HFF-Myc (cell line): ENCODE measurements around the gene KPNA1.

Experiments
- DNase-seq: peaks from one replicate; pipeline ENCODE4 v3.0.0-alpha.2; 2011; ENCODE audit warnings: low read depth; ENCODE audit errors: extremely low read depth
- H3K4me3 ChIP-seq: replicated peaks from 2 replicates; pipeline ENCODE4 v1.5.1; 2011; ENCODE audit warnings: low read depth, mild to moderate bottlenecking, control low read depth, low read length
- TF ChIP-seq, protein P1 (sequence below): IDR thresholded peaks from 2 replicates; pipeline ENCODE4 v1.5.1; 2012; ENCODE audit warnings: mild to moderate bottlenecking, low read depth, low read length, control low read depth; ENCODE audit errors: missing control alignments

KPNA1 gene

DNA sequence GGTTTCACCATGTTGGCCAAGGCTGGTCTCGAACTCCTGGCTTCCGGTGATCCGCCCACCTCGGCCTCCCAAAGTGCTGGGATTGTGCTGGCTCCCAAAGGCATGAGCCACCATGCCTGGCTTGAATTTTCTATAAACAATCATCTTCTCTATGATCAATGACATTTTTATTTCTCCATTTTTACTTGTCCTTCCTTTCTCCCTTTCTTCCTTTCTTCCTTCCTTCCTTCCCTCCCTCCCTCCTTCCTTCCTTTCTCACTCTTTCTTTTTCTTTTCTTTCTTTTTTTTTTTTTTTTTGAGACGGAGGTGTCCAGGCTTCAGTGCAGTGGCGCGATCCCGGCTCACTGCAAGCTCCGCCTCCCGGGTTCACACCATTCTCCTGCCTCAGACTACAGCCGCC is 8.6 kb upstream of the KPNA1 start:
- no peak overlapping the region for H3K4me3 ChIP-seq
- TF ChIP-seq, protein P1, sequence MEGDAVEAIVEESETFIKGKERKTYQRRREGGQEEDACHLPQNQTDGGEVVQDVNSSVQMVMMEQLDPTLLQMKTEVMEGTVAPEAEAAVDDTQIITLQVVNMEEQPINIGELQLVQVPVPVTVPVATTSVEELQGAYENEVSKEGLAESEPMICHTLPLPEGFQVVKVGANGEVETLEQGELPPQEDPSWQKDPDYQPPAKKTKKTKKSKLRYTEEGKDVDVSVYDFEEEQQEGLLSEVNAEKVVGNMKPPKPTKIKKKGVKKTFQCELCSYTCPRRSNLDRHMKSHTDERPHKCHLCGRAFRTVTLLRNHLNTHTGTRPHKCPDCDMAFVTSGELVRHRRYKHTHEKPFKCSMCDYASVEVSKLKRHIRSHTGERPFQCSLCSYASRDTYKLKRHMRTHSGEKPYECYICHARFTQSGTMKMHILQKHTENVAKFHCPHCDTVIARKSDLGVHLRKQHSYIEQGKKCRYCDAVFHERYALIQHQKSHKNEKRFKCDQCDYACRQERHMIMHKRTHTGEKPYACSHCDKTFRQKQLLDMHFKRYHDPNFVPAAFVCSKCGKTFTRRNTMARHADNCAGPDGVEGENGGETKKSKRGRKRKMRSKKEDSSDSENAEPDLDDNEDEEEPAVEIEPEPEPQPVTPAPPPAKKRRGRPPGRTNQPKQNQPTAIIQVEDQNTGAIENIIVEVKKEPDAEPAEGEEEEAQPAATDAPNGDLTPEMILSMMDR = no peak
- no peak for DNase-seq

DNA sequence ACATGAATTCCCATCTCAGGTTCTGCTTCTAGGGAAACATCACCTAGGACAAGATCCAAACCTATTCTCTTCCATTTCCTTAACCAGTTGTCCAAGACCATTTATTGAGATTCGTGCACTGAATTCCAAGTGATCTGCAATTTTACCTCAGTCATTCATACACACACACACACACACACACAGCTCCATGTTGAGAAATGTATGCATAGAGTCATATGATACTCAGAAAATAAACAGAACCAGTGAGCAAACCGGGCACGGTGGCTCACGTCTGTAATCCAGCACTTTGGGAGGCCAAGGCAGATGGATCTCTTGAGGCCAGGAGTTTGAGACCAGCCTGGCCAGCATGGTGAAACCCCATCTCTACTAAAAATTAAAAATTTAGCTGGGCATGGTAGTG is 6.1 kb upstream of the KPNA1 start:
- DNase-seq = no peak
- no peak overlapping the region for H3K4me3 ChIP-seq
- TF ChIP-seq, protein P1 = no peak

DNA sequence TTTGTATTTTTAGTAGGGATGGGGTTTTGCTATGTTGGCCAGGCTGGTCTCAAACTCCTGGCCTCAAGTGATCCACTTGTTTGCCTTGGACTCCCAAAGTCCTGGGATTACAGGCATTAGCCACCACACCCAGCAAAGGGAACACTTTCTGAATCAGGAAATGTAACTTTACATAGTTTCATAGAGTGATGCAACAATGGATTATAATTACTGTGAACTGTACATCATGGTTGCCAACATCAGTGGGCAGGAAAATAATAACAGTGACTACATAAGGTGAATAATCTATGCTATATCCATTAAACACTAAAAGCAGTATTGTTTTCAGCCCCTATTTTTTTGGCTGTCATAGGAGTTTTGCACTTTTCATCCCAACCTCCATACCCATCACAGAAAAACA is 5.0 kb upstream of the KPNA1 start:
- TF ChIP-seq, protein P1 = no peak
- H3K4me3 ChIP-seq = no peak overlapping the region
- DNase-seq = no peak

DNA sequence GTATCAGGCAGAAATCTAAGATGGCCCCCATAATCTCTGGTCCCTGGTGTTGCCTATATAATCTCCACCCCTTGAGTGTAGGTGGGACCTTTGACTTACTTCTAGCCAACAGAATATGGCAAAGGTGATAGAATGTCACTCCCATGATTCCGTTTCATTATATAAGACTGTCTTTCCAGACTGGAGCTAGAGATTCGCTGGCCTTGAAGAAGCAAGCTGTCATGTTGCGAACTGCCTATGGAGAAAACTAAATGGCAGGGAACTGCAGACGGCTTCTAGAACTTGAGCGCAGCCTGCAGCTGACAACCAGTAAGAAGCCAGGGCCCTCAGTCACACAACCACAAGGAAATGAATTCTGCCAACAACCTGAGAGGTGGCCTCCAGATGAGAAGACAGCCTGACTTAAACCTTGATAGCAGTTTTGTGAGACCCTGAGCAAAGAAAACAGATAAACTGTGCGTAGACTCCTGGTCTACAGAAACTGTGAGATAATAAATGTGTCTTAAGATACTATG is 2.2 kb upstream of the KPNA1 start:
- TF ChIP-seq, protein P1 = no peak
- DNase-seq = no peak
- no peak overlapping the region for H3K4me3 ChIP-seq

DNA sequence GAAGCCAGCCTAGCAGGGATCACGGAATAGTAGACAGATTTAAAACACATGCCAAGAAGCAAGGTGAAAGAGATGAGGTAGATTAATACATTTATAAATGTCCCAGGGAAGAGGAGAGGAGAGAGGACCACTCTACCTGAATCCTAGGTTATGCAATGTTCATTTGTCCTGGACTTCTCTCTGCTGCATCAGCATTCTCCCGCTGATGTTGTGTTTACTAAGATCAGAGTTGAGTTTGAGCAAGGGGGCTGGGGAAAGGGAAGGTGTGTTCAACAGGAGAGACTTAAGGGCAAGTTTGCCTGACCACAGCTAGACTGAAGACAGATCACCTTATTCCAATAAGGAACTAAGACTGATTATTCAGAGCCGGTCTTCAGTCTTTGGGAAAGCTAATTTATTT is 1.1 kb upstream of the KPNA1 start:
- TF ChIP-seq, protein P1 = no peak
- DNase-seq = no peak

DNA sequence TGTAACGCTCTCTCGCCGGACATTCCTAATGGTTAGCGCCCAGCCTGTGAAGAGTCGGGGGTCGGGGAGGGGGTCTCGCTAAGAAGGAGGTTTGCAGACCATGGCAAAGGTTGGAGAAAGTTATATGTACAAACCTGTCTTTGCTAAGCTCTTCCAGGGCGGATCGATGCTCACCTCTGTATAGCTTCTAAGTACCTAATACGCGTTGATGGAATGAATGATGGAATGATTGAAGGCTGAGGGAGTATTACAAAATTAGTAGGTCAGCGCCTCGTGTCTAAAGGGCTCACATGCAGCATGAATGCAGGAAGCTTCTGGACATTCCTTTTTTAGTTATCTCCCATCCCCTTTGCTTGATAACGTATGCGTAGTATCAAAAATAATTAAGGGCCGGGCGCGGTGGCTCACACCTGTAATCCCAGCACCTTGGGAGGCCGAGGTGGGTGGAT is 305 bp upstream of the KPNA1 start:
- TF ChIP-seq, protein P1 = no peak
- H3K4me3 ChIP-seq = peak overlapping the region; percentile 68

More for the DNA sequence above, 1.1 kb upstream of the KPNA1 start:
- H3K4me3 ChIP-seq = no peak overlapping the region

More for the DNA sequence above, 305 bp upstream of the KPNA1 start:
- no peak for DNase-seq
